ENCODE results near the gene PAFAH2. TPM values are rescaled to one million over a fixed set of nuclear protein-coding genes. Genes with fewer than 3 reads are reported as not detected.

The PAFAH2 gene
- total and polyA plus RNA-seq, 5 experiments from 2014 or later = 16.4 to 25.5 (median 24.6) TPM

DNA sequence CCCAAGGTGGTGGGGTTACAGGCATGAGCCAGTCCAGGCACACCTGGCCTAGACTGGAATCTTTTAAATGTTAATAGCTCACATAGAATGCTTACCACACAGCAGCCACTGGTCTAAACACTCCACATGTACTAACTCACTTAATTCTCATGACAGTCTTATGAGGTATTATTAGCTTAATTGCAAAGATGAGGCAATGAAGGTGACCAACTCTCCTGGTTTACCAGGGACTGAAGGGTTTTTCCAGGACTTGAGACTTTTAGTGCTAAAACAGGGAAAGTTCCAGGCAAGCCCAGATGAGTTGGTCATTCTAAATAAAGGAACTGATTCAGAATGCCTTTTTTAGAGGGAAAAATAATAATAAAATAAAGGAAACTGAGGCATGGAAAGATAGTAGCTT is 84.7 kb downstream of the PAFAH2 start:
- H3K4me3 Mint-ChIP-seq = no peak overlapping the region
- no peak overlapping the region for H3K27ac Mint-ChIP-seq
- POLR2A ChIA-PET = interaction anchor here (1.6 to 1.7 kb wide), 2 partner anchors 10 to 75 kb away, joined by 3 to 6 read pairs; no protein-coding TSS in a partner anchor
- no peaks in the 10 kb centered on the region for H3K9me3 Mint-ChIP-seq
- H3K27me3 Mint-ChIP-seq = no peaks in the 10 kb centered on the region
- DNase-seq (no peak), ATAC-seq (no peak)
- no peaks in the 10 kb centered on the region for H3K36me3 Mint-ChIP-seq
- peaks cover 7 to 13% (median 9%) of the 10 kb centered on the region in 4 donors for H3K4me1 Mint-ChIP-seq

GRCh38 chr1:25912076-25912831 is 85.6 kb downstream of the PAFAH2 start:
- Mint-ChIP-seq H3K27me3 (no peaks in the 10 kb centered on the region), H3K36me3 (no peaks in the 10 kb centered on the region), H3K4me3 (no peak overlapping the region), H3K4me1 (peaks cover 2 to 7% (median 5%) of the 10 kb centered on the region in 4 donors), H3K9me3 (no peaks in the 10 kb centered on the region), H3K27ac (no peak overlapping the region)
- POLR2A ChIA-PET = interaction anchor here (1.6 to 1.7 kb wide), 2 partner anchors 11 to 76 kb away, joined by 3 to 6 read pairs; no protein-coding TSS in a partner anchor
- DNase-seq (no peak), ATAC-seq (no peak)

- ATAC-seq (no peak), DNase-seq (no peak)
- POLR2A ChIA-PET = no interaction called here
- Mint-ChIP-seq H3K4me3 (no peak overlapping the region), H3K27ac (no peak overlapping the region), H3K4me1 (peaks cover 3 to 13% (median 6%) of the 10 kb centered on the region in 4 donors), H3K9me3 (no peaks in the 10 kb centered on the region), H3K36me3 (no peaks in the 10 kb centered on the region), H3K27me3 (no peaks in the 10 kb centered on the region)
Measured at GRCh38 chr1:25911162-25911561, 86.7 kb downstream of the PAFAH2 start.

Other genes with a start within 250 kb of the PAFAH2 start
- 10 to 100 TPM; 19.2 to 20.4 TPM for gene SELENON, start 197.9 kb downstream of the PAFAH2 start, total RNA-seq
- gene SELENON, start 197.9 kb downstream of the PAFAH2 start, polyA plus RNA-seq = 1 to 10 TPM; 2.6 to 7.0 (median 2.7) TPM
- 10 to 100 TPM; 50.0 to 56.4 TPM for gene MTFR1L, start 178.1 kb downstream of the PAFAH2 start, total RNA-seq
- gene MTFR1L, start 178.1 kb downstream of the PAFAH2 start, polyA plus RNA-seq = 10 to 100 TPM; 34.3 to 42.6 (median 40.9) TPM
- not detected for gene AUNIP, start 138.6 kb downstream of the PAFAH2 start, total RNA-seq
- not detected for gene AUNIP, start 138.6 kb downstream of the PAFAH2 start, polyA plus RNA-seq
- 1 to 10 TPM; 6.3 to 6.5 TPM for gene PAQR7, start 122.4 kb downstream of the PAFAH2 start, total RNA-seq
- gene PAQR7, start 122.4 kb downstream of the PAFAH2 start, polyA plus RNA-seq = under 1 TPM; 0.08 to 0.32 (median 0.30) TPM
- 10 to 100 TPM; 83.3 to 86.0 TPM for gene STMN1, start 91.6 kb downstream of the PAFAH2 start, total RNA-seq
- 100 to 1,000 TPM; 197 to 238 (median 205) TPM for gene STMN1, start 91.6 kb downstream of the PAFAH2 start, polyA plus RNA-seq
- gene EXTL1, start 23.7 kb upstream of the PAFAH2 start, total RNA-seq = under 1 TPM; 0.19 to 0.26 TPM
- not detected for gene EXTL1, start 23.7 kb upstream of the PAFAH2 start, polyA plus RNA-seq
- not detected for gene SLC30A2, start 48.1 kb upstream of the PAFAH2 start, total RNA-seq
- gene SLC30A2, start 48.1 kb upstream of the PAFAH2 start, polyA plus RNA-seq = under 1 TPM in 1 of 3 donors, not detected in 2; 0.16 TPM
- gene TRIM63, start 69.6 kb upstream of the PAFAH2 start, total RNA-seq = not detected
- not detected for gene TRIM63, start 69.6 kb upstream of the PAFAH2 start, polyA plus RNA-seq
- 10 to 100 TPM; 23.1 to 23.5 TPM for gene PDIK1L, start 113.8 kb upstream of the PAFAH2 start, total RNA-seq
- 1 to 10 TPM; 3.5 to 5.1 (median 3.7) TPM for gene PDIK1L, start 113.8 kb upstream of the PAFAH2 start, polyA plus RNA-seq
- not detected for gene FAM110D, start 161.0 kb upstream of the PAFAH2 start, total RNA-seq
- gene FAM110D, start 161.0 kb upstream of the PAFAH2 start, polyA plus RNA-seq = not detected
- not detected for gene C1orf232, start 170.9 kb upstream of the PAFAH2 start, total RNA-seq
- gene C1orf232, start 170.9 kb upstream of the PAFAH2 start, polyA plus RNA-seq = not detected
- gene ZNF593, start 171.8 kb upstream of the PAFAH2 start, total RNA-seq = 10 to 100 TPM; 10.4 to 13.1 TPM
- 10 to 100 TPM; 23.4 to 26.0 (median 24.7) TPM for gene ZNF593, start 171.8 kb upstream of the PAFAH2 start, polyA plus RNA-seq
- not detected for gene ZNF593OS, start 173.8 kb upstream of the PAFAH2 start, total RNA-seq
- 1 to 10 TPM in 1 of 3 donors, under 1 TPM in 2; 0.25 to 2.1 (median 0.51) TPM for gene ZNF593OS, start 173.8 kb upstream of the PAFAH2 start, polyA plus RNA-seq
- 1 to 10 TPM; 2.4 to 3.6 TPM for gene CNKSR1, start 179.4 kb upstream of the PAFAH2 start, total RNA-seq
- under 1 TPM in 1 of 3 donors, not detected in 2; 0.68 TPM for gene CNKSR1, start 179.4 kb upstream of the PAFAH2 start, polyA plus RNA-seq
- gene CATSPER4, start 192.5 kb upstream of the PAFAH2 start, total RNA-seq = not detected
- gene CATSPER4, start 192.5 kb upstream of the PAFAH2 start, polyA plus RNA-seq = not detected
- 10 to 100 TPM; 18.8 to 21.9 TPM for gene CEP85, start 236.1 kb upstream of the PAFAH2 start, total RNA-seq
- 1 to 10 TPM; 3.9 to 9.8 (median 5.1) TPM for gene CEP85, start 236.1 kb upstream of the PAFAH2 start, polyA plus RNA-seq